ENCODE results near the gene XRCC1.

Gene XRCC1

DNA sequence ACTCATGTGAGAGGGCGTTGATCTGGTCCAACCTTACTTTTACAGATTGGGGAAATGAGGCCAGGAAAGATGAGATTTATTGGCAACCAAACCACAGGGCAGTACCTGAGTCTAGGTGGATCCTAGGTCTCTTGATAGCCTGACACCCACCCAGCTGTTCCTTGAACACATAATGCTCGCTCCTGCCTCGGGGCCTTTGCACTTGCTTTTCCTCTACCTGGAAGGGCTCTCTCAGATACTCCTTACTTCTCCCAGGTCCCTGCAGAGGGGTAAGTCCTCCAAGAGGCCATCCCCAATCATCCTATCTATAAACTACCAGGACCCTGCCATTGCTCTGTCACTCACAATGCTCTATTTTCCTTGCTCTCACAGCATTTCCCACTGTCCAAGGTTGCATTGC lies 34.9 kb downstream of the XRCC1 start:
- DNase-seq: no peak

DNA sequence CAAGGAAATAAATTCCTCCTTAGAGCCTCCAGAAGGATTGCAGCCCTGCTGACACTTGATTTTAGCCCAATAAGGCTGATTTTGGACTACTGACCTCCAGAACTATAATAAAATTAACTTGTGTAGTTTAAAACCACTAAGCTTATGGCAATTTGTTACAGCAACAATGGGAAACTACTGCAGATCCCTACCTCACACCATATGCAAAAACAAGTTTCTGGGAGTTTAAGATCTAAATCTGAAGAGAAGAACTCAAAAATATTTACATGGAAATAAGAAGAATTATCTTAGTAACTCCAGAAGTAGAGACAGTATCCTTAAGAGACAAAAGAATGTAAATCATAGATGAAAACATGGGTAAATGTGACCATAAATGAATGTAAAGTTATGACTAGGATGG lies 36.4 kb downstream of the XRCC1 start:
- ATAC-seq (ENCODE audit: insufficient read depth, low read depth) (no peak), DNase-seq (no peak)
- H3K27me3 ChIP-seq (ENCODE audit: insufficient read depth, low read length, poor library complexity): no peaks in the 10 kb centered on the region
- no peak overlapping the region for H3K4me2 ChIP-seq (ENCODE audit: insufficient read depth, low read length)
- no peaks in the 10 kb centered on the region for H3K79me2 ChIP-seq (ENCODE audit: insufficient read depth, low read length)
- H3K4me3 ChIP-seq (ENCODE audit: low read depth in 1 of 2, low read length in 2 of 2): no peak overlapping the region
- H2AFZ ChIP-seq (ENCODE audit: low read depth, low read length): no peak overlapping the region
- peaks cover 8% of the 10 kb centered on the region for H3K9me3 ChIP-seq (ENCODE audit: insufficient read depth, low read length, severe bottlenecking)
- H3K9ac ChIP-seq (ENCODE audit: low read depth, low read length): no peak overlapping the region
- 0 out of 2 replicates have a peak, but pooled peaks cover 4% of the 10 kb centered on the region for H4K20me1 ChIP-seq (ENCODE audit: insufficient read depth, low read length)
- TF ChIP-seq, protein P1, sequence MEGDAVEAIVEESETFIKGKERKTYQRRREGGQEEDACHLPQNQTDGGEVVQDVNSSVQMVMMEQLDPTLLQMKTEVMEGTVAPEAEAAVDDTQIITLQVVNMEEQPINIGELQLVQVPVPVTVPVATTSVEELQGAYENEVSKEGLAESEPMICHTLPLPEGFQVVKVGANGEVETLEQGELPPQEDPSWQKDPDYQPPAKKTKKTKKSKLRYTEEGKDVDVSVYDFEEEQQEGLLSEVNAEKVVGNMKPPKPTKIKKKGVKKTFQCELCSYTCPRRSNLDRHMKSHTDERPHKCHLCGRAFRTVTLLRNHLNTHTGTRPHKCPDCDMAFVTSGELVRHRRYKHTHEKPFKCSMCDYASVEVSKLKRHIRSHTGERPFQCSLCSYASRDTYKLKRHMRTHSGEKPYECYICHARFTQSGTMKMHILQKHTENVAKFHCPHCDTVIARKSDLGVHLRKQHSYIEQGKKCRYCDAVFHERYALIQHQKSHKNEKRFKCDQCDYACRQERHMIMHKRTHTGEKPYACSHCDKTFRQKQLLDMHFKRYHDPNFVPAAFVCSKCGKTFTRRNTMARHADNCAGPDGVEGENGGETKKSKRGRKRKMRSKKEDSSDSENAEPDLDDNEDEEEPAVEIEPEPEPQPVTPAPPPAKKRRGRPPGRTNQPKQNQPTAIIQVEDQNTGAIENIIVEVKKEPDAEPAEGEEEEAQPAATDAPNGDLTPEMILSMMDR (IDR thresholded peaks at IDR 0.05; ENCODE audit: borderline replicate concordance, extremely low read depth, low read length, poor library complexity, severe bottlenecking): no peak
- TF ChIP-seq EZH2 (IDR thresholded peaks at IDR 0.05; ENCODE audit: borderline replicate concordance, low read depth, low read length, severe bottlenecking): no peak
- H3K36me3 ChIP-seq (ENCODE audit: insufficient read depth, low read length): peaks cover 59% of the 10 kb centered on the region
- no peak overlapping the region for H3K27ac ChIP-seq (ENCODE audit: low read length)
- H3K4me1 ChIP-seq (ENCODE audit: insufficient read depth, low read length): peaks cover 5% of the 10 kb centered on the region; the same call in 1 of the 2 replicates

More for the DNA sequence above, 34.9 kb downstream of the XRCC1 start:
- Histone ChIP-seq H3K9me3 (ENCODE audit: insufficient read depth, low read length, severe bottlenecking) (peaks cover 8% of the 10 kb centered on the region), H3K79me2 (ENCODE audit: insufficient read depth, low read length) (no peaks in the 10 kb centered on the region), H4K20me1 (ENCODE audit: insufficient read depth, low read length) (no peaks in the 10 kb centered on the region), H3K4me2 (ENCODE audit: insufficient read depth, low read length) (no peak overlapping the region), H3K9ac (ENCODE audit: low read depth, low read length) (no peak overlapping the region), H3K36me3 (ENCODE audit: insufficient read depth, low read length) (peaks cover 71% of the 10 kb centered on the region), H3K27ac (ENCODE audit: low read length) (no peak overlapping the region), H3K4me3 (ENCODE audit: low read depth in 1 of 2, low read length in 2 of 2) (no peak overlapping the region), H2AFZ (ENCODE audit: low read depth, low read length) (no peak overlapping the region), H3K4me1 (ENCODE audit: insufficient read depth, low read length) (no peaks in the 10 kb centered on the region), H3K27me3 (ENCODE audit: insufficient read depth, low read length, poor library complexity) (no peaks in the 10 kb centered on the region)
- TF ChIP-seq, protein P1 (IDR thresholded peaks at IDR 0.05; ENCODE audit: borderline replicate concordance, extremely low read depth, low read length, poor library complexity, severe bottlenecking): no peak
- TF ChIP-seq EZH2 (IDR thresholded peaks at IDR 0.05; ENCODE audit: borderline replicate concordance, low read depth, low read length, severe bottlenecking): no peak
- no peak for ATAC-seq (ENCODE audit: insufficient read depth, low read depth)

DNA sequence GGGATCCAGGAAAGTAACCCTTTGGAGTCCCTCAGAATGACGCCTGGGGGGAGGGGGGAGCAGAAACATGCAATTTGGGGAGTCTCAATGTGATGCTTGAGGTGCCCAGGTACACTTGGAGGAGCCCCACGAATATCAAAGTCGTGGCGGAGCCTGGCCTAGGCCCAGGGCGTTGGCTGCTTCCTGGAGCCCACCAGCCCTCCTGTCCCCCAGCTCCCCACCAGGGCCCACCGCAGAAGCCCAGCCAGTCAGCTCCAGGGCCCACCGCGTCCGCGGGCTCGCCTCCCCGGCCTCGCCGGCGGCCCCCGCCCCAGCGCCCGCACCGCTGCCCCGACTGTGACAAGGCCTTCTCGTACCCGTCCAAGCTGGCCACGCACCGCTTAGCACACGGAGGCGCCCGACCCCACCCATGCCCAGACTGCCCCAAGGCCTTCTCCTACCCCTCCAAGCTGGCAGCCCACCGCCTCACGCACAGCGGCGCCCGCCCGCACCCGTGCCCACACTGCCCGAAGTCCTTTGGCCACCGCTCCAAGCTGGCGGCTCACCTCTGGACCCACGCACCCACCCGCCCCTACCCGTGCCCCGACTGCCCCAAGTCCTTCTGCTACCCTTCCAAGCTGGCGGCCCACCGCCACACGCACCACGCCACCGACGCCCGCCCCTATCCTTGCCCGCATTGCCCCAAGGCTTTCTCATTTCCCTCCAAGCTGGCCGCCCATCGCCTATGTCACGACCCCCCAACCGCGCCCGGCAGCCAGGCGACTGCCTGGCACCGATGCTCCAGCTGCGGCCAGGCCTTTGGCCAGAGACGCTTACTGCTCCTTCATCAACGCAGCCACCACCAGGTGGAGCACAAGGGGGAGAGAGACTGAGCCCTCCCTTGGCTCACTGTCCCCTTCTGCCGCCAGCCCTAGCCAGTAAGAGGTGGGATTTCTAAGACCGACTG lies 40.2 kb downstream of the XRCC1 start:
- Histone ChIP-seq H3K36me3 (ENCODE audit: insufficient read depth, low read length) (peaks cover 24% of the 10 kb centered on the region), H2AFZ (ENCODE audit: low read depth, low read length) (no peak overlapping the region), H3K9ac (ENCODE audit: low read depth, low read length) (no peak overlapping the region), H3K4me2 (ENCODE audit: insufficient read depth, low read length) (no peak overlapping the region), H3K79me2 (ENCODE audit: insufficient read depth, low read length) (no peaks in the 10 kb centered on the region), H4K20me1 (ENCODE audit: insufficient read depth, low read length) (0 out of 2 replicates have a peak, but pooled peaks cover 4% of the 10 kb centered on the region), H3K9me3 (ENCODE audit: insufficient read depth, low read length, severe bottlenecking) (peaks cover 4% of the 10 kb centered on the region), H3K4me3 (ENCODE audit: low read depth in 1 of 2, low read length in 2 of 2) (no peak overlapping the region), H3K27me3 (ENCODE audit: insufficient read depth, low read length, poor library complexity) (no peaks in the 10 kb centered on the region), H3K27ac (ENCODE audit: low read length) (no peak overlapping the region), H3K4me1 (ENCODE audit: insufficient read depth, low read length) (peaks cover 20% of the 10 kb centered on the region)
- ATAC-seq (ENCODE audit: insufficient read depth, low read depth) (no peak), DNase-seq (no peak)
- TF ChIP-seq EZH2 (IDR thresholded peaks at IDR 0.05; ENCODE audit: borderline replicate concordance, low read depth, low read length, severe bottlenecking): no peak
- TF ChIP-seq, protein P1 (IDR thresholded peaks at IDR 0.05; ENCODE audit: borderline replicate concordance, extremely low read depth, low read length, poor library complexity, severe bottlenecking): peak; percentile 48
